Measurements from ENCODE around the gene MDM2. TPM values are rescaled to one million over a fixed set of nuclear protein-coding genes. Genes with fewer than 3 reads are reported as not detected.

MDM2 gene
- total RNA-seq, 4 donors from 2014 or later, result 44.3 to 84.2 (median 70.1) TPM

- ATAC-seq (ENCODE audit: low FRiP score) (no peak), DNase-seq (ENCODE audit: low spot score) (no peak)
- TF ChIP-seq, protein P1, sequence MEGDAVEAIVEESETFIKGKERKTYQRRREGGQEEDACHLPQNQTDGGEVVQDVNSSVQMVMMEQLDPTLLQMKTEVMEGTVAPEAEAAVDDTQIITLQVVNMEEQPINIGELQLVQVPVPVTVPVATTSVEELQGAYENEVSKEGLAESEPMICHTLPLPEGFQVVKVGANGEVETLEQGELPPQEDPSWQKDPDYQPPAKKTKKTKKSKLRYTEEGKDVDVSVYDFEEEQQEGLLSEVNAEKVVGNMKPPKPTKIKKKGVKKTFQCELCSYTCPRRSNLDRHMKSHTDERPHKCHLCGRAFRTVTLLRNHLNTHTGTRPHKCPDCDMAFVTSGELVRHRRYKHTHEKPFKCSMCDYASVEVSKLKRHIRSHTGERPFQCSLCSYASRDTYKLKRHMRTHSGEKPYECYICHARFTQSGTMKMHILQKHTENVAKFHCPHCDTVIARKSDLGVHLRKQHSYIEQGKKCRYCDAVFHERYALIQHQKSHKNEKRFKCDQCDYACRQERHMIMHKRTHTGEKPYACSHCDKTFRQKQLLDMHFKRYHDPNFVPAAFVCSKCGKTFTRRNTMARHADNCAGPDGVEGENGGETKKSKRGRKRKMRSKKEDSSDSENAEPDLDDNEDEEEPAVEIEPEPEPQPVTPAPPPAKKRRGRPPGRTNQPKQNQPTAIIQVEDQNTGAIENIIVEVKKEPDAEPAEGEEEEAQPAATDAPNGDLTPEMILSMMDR (IDR thresholded peaks at IDR 0.05), result no peak
Measured at GRCh38 chr12:68864604-68865003, 56.6 kb downstream of the MDM2 start.

DNA sequence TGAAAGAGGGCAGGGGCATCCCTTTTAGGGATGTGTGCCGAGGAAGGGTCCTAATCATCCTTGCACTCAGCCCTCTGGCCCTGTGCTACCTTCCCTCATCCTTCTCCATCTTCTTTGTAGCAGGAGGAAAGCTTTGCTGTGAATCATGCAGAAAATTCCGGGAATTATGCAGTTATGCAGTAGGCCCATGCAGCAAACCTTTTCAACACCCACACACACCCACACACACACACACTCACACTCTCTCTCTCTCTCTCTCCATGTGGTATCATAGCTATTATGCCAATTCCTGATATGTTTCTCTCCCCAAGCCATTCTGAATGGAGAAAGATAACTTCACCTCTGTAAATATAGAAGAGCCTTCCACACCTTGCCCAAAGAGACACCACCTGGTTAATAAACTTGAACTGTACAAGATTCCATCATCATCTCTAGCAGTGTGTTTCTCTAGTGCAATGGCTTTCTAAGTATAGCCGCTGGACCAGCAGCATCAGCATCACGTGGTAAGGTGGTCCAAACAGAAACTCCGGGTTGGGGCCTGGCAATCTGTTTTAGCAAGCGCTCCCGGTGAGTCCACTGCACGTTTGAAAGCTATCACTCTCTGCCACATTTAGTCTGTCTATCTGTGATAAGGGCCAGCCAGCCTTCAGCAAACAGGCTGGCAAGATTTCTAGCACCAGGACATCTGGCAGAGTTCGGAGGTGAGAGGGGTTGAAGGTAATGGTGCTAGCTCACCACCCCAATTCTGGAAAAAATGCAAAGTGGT is 57.6 kb downstream of the MDM2 start:
- DNase-seq (ENCODE audit: low spot score) (no peak), ATAC-seq (ENCODE audit: low FRiP score) (no peak)
- TF ChIP-seq, protein P1 (IDR thresholded peaks at IDR 0.05), result no peak

- DNase-seq (ENCODE audit: low spot score) (no peak), ATAC-seq (ENCODE audit: low FRiP score) (no peak)
- TF ChIP-seq, protein P1 (IDR thresholded peaks at IDR 0.05), result no peak
Measured at GRCh38 chr12:68866950-68867349, 59.0 kb downstream of the MDM2 start.

DNA sequence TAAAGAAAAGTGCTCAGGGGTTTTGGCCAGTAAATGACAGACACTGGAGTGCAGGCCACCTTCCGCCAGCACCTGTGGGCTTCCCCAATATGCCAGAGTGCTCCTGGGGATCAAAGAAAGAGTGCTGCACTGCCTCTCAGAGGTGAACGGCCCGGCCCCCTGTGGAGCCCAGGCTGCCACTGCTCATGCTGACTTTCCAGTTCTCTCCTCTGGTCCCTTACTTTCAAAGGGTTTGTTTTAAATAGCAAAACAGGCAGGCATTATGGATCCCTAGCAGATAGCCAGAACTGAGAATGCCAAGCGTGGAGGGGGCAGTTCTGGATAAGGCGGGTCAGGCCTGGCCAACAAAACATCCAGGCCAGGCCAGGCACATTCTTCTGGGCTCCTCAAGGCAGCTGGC is 59.6 kb downstream of the MDM2 start:
- DNase-seq (ENCODE audit: low spot score) (no peak), ATAC-seq (ENCODE audit: low FRiP score) (no peak)
- TF ChIP-seq, protein P1 (IDR thresholded peaks at IDR 0.05), result no peak

- TF ChIP-seq, protein P1 (IDR thresholded peaks at IDR 0.05), result no peak
- DNase-seq (ENCODE audit: low spot score) (no peak), ATAC-seq (ENCODE audit: low FRiP score) (no peak)
Measured at GRCh38 chr12:68868043-68868790, 60.2 kb downstream of the MDM2 start.

- TF ChIP-seq, protein P1 (IDR thresholded peaks at IDR 0.05), result no peak
- ATAC-seq (ENCODE audit: low FRiP score) (no peak), DNase-seq (ENCODE audit: low spot score) (no peak)
Measured at GRCh38 chr12:68870011-68870410, 62.0 kb downstream of the MDM2 start.
